GM12801 (cell line): ENCODE results near the gene KRTCAP2.

Source experiments
- TF ChIP-seq, protein P1 (sequence below): IDR thresholded peaks from one replicate; pipeline ENCODE4 v1.5.1; 2011; ENCODE audit warnings: control low read depth; ENCODE audit not compliant: insufficient read length; ENCODE audit errors: extremely low read depth

KRTCAP2 gene

DNA sequence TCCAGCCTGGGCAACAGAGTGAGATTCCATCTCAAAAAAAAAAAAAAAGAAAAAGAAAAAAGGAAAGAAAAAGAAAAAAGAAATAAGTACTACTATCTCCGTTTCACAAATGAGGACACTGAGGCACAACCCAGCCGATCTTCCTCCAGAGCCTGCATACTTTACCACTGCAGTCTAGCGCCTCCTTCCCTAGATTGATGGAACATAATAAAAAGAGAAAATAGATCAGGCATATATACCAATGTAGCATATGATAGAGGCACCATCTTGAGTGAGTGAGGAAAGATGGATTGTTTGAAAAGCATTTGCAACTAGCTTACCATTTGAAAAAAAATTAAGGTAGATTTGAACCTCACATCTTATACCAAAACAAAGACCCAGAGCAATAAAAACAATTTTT, 27.6 kb downstream of the KRTCAP2 start:
- TF ChIP-seq, protein P1, sequence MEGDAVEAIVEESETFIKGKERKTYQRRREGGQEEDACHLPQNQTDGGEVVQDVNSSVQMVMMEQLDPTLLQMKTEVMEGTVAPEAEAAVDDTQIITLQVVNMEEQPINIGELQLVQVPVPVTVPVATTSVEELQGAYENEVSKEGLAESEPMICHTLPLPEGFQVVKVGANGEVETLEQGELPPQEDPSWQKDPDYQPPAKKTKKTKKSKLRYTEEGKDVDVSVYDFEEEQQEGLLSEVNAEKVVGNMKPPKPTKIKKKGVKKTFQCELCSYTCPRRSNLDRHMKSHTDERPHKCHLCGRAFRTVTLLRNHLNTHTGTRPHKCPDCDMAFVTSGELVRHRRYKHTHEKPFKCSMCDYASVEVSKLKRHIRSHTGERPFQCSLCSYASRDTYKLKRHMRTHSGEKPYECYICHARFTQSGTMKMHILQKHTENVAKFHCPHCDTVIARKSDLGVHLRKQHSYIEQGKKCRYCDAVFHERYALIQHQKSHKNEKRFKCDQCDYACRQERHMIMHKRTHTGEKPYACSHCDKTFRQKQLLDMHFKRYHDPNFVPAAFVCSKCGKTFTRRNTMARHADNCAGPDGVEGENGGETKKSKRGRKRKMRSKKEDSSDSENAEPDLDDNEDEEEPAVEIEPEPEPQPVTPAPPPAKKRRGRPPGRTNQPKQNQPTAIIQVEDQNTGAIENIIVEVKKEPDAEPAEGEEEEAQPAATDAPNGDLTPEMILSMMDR: no peak

DNA sequence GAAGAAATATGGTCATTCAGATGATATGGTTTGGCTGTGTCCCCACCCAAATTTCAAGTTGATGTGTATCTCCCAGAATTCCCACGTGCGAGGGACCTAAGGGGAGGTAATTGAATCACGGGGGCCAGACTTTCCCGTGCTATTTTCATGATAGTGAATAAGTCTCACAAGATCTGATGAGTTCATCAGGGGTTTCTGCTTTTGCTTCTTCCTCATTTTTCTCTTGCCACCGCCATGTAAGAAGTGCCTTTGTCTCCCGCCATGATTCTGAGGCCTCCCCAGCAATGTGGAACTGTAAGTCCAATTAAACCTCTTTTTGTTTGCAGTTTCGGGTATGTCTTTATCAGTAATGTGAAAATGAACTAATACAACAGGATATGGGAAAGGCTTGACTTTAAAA, 31.4 kb downstream of the KRTCAP2 start:
- TF ChIP-seq, protein P1: no peak

DNA sequence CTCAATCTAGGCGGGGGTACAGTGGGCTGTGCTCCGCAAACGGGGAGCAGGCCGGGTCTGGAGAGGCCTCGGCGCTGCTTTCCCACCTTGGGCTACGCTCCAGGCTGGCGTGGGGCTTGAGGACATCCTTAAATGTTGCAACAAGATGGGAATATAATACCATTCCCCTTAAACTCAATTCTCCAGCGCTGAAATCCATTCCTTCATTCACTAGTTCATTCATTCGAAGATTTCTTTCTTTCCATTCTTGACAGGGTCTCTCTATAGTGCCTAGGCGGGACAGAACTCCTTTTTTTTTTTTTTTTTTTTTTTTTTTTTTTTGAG, 32.5 kb downstream of the KRTCAP2 start:
- TF ChIP-seq, protein P1: no peak

DNA sequence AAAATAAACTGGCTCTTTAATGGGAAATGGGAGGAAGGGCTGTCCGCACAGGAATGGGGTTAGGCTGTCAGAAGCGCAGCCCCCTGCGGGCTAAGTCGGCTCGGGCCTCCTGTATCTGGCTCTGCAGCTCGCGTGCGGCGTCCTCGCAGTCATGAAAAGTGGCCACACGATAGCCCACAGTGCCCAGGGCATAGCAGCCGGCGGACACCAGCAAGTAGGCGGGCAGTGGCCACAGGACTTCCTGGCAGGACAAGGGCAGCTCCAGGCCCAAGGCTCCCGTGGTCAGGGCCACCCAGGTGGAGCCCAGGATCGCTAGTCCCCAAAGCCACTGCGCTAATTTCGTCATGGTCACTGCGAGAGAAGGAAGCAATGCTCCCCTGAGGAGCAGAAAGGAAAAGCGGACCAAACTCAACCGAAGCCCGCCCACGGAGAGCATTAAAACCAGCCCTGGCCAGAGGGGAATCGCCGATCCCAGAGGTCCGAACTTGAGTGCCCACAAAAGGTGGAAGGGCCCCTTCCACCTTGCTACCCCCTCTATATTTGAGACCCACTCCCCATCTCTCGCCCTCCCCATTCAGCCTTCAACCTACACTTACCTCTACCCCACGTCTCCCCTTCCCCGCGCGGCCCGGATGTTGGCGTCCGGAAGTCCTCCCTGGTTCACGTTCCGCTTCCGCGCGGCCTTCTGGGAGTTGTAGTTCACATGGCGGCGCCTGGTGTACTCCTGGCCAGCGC, 33.0 kb downstream of the KRTCAP2 start, which contains the start of gene DPM3:
Gene DPM3, minus strand, starts transcription at position 637 of the 735 bp plus-strand sequence. Its CDS starts 291 bp downstream, at position 346.
- TF ChIP-seq, protein P1: no peak

DNA sequence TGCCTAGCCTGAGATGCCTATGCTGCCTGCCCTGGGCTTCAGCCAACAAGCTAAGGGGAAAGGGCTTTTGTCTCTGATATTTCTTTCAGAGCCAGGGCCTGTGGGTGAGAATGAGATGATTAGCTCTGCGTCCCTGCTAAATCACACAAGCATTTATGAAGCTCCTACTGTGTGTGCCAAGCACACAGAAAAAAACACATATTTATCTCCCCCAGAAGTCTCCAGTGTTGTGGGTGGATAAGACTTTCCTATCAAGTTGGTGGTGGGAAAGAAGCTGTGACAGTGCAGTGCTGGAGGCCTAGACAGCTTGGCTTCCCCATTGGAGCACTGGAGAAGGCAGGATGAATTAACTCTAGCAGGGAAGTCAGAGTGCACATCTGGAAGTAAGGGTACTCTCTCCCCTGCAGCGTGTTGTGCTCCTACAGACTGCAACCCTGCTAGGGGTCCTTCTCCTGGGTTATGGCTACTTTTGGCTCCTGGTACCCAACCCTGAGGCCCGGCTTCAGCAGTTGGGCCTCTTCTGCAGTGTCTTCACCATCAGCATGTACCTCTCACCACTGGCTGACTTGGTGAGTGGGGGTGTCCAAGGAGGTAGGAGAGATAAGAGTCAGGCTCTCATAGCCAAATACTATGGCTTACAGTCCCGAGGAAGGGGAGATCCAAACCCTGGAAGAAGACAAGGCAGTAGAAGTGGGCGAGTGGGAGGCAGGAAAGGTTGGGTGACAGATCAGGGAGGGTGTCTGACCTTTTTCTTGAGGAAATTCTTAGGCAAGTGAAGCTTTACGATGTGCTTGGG, 35.8 kb downstream of the KRTCAP2 start:
- TF ChIP-seq, protein P1: no peak

DNA sequence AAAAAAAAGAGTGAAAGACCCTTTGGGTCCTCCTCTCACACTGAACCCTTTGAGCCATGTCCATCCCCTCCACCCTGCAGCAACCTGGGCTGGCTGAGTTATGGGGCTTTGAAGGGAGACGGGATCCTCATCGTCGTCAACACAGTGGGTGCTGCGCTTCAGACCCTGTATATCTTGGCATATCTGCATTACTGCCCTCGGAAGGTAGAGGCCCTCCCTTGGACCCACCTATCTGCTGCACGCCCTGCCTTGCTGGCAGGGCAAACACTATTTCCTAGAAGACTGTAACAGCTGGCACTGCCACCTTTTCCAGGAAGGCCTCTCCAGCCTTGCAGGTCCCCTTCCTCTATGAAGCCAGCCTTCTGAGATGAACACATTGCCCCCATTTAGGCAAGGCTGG, 36.4 kb downstream of the KRTCAP2 start:
- TF ChIP-seq, protein P1: no peak

DNA sequence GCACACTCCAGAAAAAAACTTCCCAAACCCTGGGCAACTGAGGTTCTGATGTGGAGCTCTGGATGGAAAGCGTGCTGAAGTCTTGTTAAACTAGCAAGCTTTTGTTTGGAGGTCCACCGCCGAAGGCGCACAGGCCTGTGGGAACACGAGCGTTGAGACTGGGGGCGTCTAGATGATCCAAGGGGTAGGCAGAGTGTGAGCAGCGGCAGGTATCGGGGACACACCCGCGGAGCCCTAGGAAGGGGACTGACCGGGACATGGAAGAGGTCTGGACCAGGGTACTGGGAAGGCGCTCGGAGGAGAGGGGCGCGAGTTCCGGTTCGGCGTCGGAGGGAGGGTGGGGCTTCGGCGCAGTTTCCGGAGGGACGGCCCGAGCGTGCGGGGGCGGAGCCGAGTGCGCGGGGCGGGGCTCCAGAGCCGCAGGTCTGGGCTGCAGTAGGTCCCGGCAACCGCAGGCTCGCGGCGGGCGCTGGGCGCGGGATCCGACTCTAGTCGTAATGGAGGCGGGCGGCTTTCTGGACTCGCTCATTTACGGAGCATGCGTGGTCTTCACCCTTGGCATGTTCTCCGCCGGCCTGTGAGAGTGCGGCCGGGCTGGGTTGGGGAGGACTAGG, 37.6 kb downstream of the KRTCAP2 start, which contains the start of gene SLC50A1:
Gene SLC50A1, plus strand, starts transcription at position 438 of the 614 bp plus-strand sequence. Its CDS starts 60 bp downstream, at position 498.
- TF ChIP-seq, protein P1: no peak
